OCI-LY1 (cell line): ENCODE measurements around the gene TTLL5.

Experiments
- H2AFZ ChIP-seq: fragments of 200-600 bp; sonication (generic), shearing (Covaris generic); 2 replicates; pipeline ENCODE4 v1.6.0; 2014; ENCODE audit warnings: antibody characterized with exemption, mild to moderate bottlenecking, low read length
- H3F3A ChIP-seq: fragments of 200-600 bp; sonication (generic), shearing (Covaris generic); 2 replicates; pipeline ENCODE4 v1.6.0; 2014; ENCODE audit warnings: mild to moderate bottlenecking, antibody characterized with exemption, low read length, moderate library complexity; ENCODE audit not compliant: insufficient read depth
- H3K27ac ChIP-seq: fragments of 200-600 bp; sonication (generic); 2 replicates; pipeline ENCODE4 v1.5.1; 2014; ENCODE audit warnings: low read length, mixed run types, mild to moderate bottlenecking, low read depth; ENCODE audit not compliant: poor library complexity, severe bottlenecking
- H3K27me3 ChIP-seq: fragments of 200-600 bp; sonication (generic); 2 replicates; pipeline ENCODE4 v1.6.0; 2014; ENCODE audit warnings: antibody characterized with exemption, mild to moderate bottlenecking, low read length, moderate library complexity; ENCODE audit not compliant: insufficient read depth
- H3K36me3 ChIP-seq: fragments of 200-600 bp; sonication (generic); 2 replicates; pipeline ENCODE4 v1.6.1; 2014; ENCODE audit warnings: mild to moderate bottlenecking, antibody characterized with exemption, low read length, moderate library complexity, mixed read lengths; ENCODE audit not compliant: insufficient read depth
- H3K4me1 ChIP-seq: fragments of 200-600 bp; sonication (generic); 2 replicates; pipeline ENCODE4 v1.5.1; 2014; ENCODE audit warnings: mild to moderate bottlenecking, low read length, moderate library complexity; ENCODE audit not compliant: insufficient read depth, severe bottlenecking
- H3K4me2 ChIP-seq: fragments of 200-600 bp; sonication (generic), shearing (Covaris generic); 2 replicates; pipeline ENCODE4 v1.6.1; 2014; ENCODE audit warnings: low read length
- H3K4me3 ChIP-seq: fragments of 200-600 bp; sonication (generic); 2 replicates; pipeline ENCODE4 v1.5.1; 2014; ENCODE audit warnings: low read length, low read depth, mild to moderate bottlenecking, mixed read lengths; ENCODE audit not compliant: poor library complexity, severe bottlenecking
- H3K79me2 ChIP-seq: fragments of 200-600 bp; shearing (Covaris generic); 2 replicates; pipeline ENCODE4 v1.6.1; 2016; ENCODE audit warnings: mixed run types, low read length, mixed read lengths; ENCODE audit not compliant: insufficient read depth
- H3K9ac ChIP-seq: fragments of 200-600 bp; sonication (generic), shearing (Covaris generic); 2 replicates; pipeline ENCODE4 v1.6.1; 2014; ENCODE audit warnings: mild to moderate bottlenecking, low read length, mixed read lengths
- H3K9me2 ChIP-seq: fragments of 200-600 bp; sonication (generic), shearing (Covaris generic); 2 replicates; pipeline ENCODE4 v1.6.1; 2014; ENCODE audit warnings: low read depth, mild to moderate bottlenecking, low read length, mixed read lengths
- H3K9me3 ChIP-seq: fragments of 200-600 bp; shearing (Covaris generic); 2 replicates; pipeline ENCODE4 v1.6.1; 2014; ENCODE audit warnings: low read length, mixed read lengths
- H4K20me1 ChIP-seq: fragments of 200-600 bp; sonication (generic), shearing (Covaris generic); 2 replicates; pipeline ENCODE4 v1.6.0; 2016; ENCODE audit warnings: mild to moderate bottlenecking, low read length; ENCODE audit not compliant: insufficient read depth
- EZH2 ChIP-seq: fragments of 200-600 bp; sonication (generic), shearing (Covaris generic); IDR thresholded peaks from 2 replicates; pipeline ENCODE4 v1.8.0; 2017; ENCODE audit warnings: borderline replicate concordance, mixed run types, mild to moderate bottlenecking, antibody characterized with exemption, low read length, moderate library complexity, mixed read lengths
- TF ChIP-seq, protein P1 (sequence below): fragments of 200-600 bp; sonication (generic), shearing (Covaris generic); IDR thresholded peaks from 2 replicates; pipeline ENCODE4 v1.5.1; 2017; ENCODE audit warnings: mild to moderate bottlenecking, antibody characterized with exemption, low read length, moderate library complexity, mixed read lengths

Gene TTLL5

GRCh38 chr14:75627406-75627805 lies 33.6 kb upstream of the TTLL5 start:
- no peaks in the 10 kb centered on the region for H3K9me2 ChIP-seq
- TF ChIP-seq, protein P1, sequence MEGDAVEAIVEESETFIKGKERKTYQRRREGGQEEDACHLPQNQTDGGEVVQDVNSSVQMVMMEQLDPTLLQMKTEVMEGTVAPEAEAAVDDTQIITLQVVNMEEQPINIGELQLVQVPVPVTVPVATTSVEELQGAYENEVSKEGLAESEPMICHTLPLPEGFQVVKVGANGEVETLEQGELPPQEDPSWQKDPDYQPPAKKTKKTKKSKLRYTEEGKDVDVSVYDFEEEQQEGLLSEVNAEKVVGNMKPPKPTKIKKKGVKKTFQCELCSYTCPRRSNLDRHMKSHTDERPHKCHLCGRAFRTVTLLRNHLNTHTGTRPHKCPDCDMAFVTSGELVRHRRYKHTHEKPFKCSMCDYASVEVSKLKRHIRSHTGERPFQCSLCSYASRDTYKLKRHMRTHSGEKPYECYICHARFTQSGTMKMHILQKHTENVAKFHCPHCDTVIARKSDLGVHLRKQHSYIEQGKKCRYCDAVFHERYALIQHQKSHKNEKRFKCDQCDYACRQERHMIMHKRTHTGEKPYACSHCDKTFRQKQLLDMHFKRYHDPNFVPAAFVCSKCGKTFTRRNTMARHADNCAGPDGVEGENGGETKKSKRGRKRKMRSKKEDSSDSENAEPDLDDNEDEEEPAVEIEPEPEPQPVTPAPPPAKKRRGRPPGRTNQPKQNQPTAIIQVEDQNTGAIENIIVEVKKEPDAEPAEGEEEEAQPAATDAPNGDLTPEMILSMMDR, result no peak
- no peak for TF ChIP-seq EZH2

DNA sequence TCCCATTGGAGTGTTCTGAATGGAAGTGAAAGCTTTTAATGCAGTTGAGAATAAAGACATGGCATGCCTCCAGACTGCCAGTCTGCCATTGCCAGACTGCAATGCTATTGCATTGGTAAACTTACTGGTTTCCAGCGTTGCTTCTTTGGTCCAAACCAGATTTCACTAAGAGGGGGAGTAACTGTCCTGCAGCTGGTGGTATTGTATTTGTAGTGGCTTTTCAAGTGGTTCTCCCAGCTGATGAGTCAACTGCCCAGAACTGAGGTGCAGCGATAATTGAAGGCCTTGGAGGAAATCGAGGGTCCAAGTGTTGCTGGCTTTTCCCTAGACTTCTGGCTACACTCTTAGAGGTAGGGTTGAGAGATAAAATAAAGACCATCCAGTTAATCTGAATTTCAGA lies 32.2 kb upstream of the TTLL5 start:
- no peaks in the 10 kb centered on the region for H3K9me2 ChIP-seq
- peaks cover 12% of the 10 kb centered on the region for H3K27me3 ChIP-seq
- no peak overlapping the region for H2AFZ ChIP-seq
- H3K4me2 ChIP-seq, result no peak overlapping the region
- H3K27ac ChIP-seq, result no peak overlapping the region
- no peaks in the 10 kb centered on the region for H3K9me3 ChIP-seq
- no peaks in the 10 kb centered on the region for H3K36me3 ChIP-seq
- no peak overlapping the region for H3K4me3 ChIP-seq
- H3F3A ChIP-seq, result no peaks in the 10 kb centered on the region
- TF ChIP-seq, protein P1, result no peak
- TF ChIP-seq EZH2, result no peak
- H3K4me1 ChIP-seq, result peaks cover 3% of the 10 kb centered on the region
- no peak overlapping the region for H3K9ac ChIP-seq
- H3K79me2 ChIP-seq, result no peaks in the 10 kb centered on the region
- no peaks in the 10 kb centered on the region for H4K20me1 ChIP-seq

More at GRCh38 chr14:75627406-75627805, 33.6 kb upstream of the TTLL5 start:
- Histone ChIP-seq H3K9me3 (no peaks in the 10 kb centered on the region), H3K9ac (no peak overlapping the region), H3K27ac (no peak overlapping the region), H3K4me1 (peaks cover 3% of the 10 kb centered on the region), H3K79me2 (no peaks in the 10 kb centered on the region), H4K20me1 (no peaks in the 10 kb centered on the region), H3K4me2 (no peak overlapping the region), H3F3A (no peaks in the 10 kb centered on the region), H3K4me3 (no peak overlapping the region), H3K36me3 (no peaks in the 10 kb centered on the region), H3K27me3 (peaks cover 2% of the 10 kb centered on the region), H2AFZ (no peak overlapping the region)

- H3K9ac ChIP-seq, result no peak overlapping the region
- H4K20me1 ChIP-seq, result no peaks in the 10 kb centered on the region
- peaks cover 12% of the 10 kb centered on the region for H3K27me3 ChIP-seq
These were observed 30.2 kb upstream of the TTLL5 start for GRCh38 chr14:75630695-75631452.

More at GRCh38 chr14:75630695-75631452, 30.2 kb upstream of the TTLL5 start:
- Histone ChIP-seq H3K4me2 (no peak overlapping the region), H3K36me3 (no peaks in the 10 kb centered on the region), H2AFZ (no peak overlapping the region), H3K4me3 (no peak overlapping the region), H3K79me2 (no peaks in the 10 kb centered on the region), H3K4me1 (no peaks in the 10 kb centered on the region), H3F3A (no peaks in the 10 kb centered on the region), H3K9me2 (no peaks in the 10 kb centered on the region), H3K27ac (no peak overlapping the region), H3K9me3 (no peaks in the 10 kb centered on the region)
- TF ChIP-seq, protein P1, result no peak
- no peak for TF ChIP-seq EZH2
